ENCODE results near the gene THOC1.

DNA sequence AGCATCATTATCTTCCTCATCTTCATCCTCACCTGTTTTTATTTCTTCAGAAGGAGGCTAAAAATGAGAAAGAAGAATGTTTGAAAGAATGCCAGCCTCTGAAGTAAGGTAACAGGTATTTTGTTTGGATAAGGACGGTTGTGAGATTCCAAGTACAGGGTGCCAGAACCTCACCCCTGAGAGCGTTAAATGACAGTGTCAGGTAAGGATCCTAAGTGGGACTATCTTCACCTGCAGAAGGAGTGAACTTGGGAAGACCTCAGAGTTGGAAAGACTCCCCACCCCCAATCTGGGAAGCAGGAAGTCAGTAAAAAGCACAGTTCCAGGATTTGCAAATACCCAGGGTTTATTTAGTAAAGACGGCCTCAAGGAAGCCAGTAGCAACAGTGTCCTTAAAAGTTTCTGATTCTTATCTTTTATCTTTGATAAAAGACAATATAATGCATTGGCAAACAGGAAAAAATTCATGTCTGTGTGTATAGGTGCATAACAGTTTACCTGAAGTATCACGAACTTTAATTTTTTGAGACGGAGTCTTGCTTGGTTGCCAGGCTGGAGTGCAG lies 52.3 kb downstream of the THOC1 start:
- TF ChIP-seq, protein P1, sequence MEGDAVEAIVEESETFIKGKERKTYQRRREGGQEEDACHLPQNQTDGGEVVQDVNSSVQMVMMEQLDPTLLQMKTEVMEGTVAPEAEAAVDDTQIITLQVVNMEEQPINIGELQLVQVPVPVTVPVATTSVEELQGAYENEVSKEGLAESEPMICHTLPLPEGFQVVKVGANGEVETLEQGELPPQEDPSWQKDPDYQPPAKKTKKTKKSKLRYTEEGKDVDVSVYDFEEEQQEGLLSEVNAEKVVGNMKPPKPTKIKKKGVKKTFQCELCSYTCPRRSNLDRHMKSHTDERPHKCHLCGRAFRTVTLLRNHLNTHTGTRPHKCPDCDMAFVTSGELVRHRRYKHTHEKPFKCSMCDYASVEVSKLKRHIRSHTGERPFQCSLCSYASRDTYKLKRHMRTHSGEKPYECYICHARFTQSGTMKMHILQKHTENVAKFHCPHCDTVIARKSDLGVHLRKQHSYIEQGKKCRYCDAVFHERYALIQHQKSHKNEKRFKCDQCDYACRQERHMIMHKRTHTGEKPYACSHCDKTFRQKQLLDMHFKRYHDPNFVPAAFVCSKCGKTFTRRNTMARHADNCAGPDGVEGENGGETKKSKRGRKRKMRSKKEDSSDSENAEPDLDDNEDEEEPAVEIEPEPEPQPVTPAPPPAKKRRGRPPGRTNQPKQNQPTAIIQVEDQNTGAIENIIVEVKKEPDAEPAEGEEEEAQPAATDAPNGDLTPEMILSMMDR (IDR thresholded peaks at IDR 0.05): no peak
- TF ChIP-seq POLR2A (IDR thresholded peaks at IDR 0.05): no peak

Data from right lobe of liver (tissue), 4 donors.